DOHH2 (cell line): ENCODE data around the gene ALOX12B.

Source experiments
- CTCF ChIP-seq: fragments of 200-600 bp; sonication (generic); IDR thresholded peaks from one replicate; pipeline ENCODE4 v1.5.1; 2014; ENCODE audit warnings: antibody characterized with exemption, mild to moderate bottlenecking, low read depth, low read length; ENCODE audit not compliant: poor library complexity, severe bottlenecking
- EZH2phosphoT487 ChIP-seq: fragments of 200-600 bp; sonication (generic); IDR thresholded peaks from 2 replicates; pipeline ENCODE4 v1.6.1; 2017; ENCODE audit warnings: borderline replicate concordance, mild to moderate bottlenecking, antibody characterized with exemption, low read length, moderate library complexity, mixed read lengths

GRCh38 chr17:8062435-8062806 is 25.1 kb downstream of the ALOX12B start:
- no peak for TF ChIP-seq CTCF
- no peak for TF ChIP-seq EZH2phosphoT487
